Omental fat pad (tissue), 4 donors: ENCODE results near the gene CYREN. TPM values are rescaled to one million over a fixed set of nuclear protein-coding genes. Genes with fewer than 3 reads are reported as not detected.

Experiments
- ATAC-seq: fragments of 150-250 bp; one replicate; pipeline ENCODE4 v1.9.1; 2016; ENCODE audit warnings: mild to moderate bottlenecking, moderate library complexity; ENCODE audit not compliant: low FRiP score
- DNase-seq: peaks from one replicate; pipeline ENCODE4 v3.0.0-alpha.2; 2019; ENCODE audit warnings: low spot score
- CTCF ChIP-seq, 3 donors: fragments of 450-650 bp; IDR thresholded peaks; one replicate each; pipeline ENCODE4 v1.5.1; 2016 to 2017; ENCODE audit warnings: antibody characterized with exemption in 3 of 3, mild to moderate bottlenecking in 3 of 3, moderate library complexity in 2 of 3
- total RNA-seq, 4 donors: library from RNA; depleted of rRNA; stranded (reverse); fragments of >200 nt; gene quantifications; one replicate each; pipeline ENCODE4 v1.1.0, GENCODE V29; 2016

CYREN gene
- total RNA-seq, 4 donors from 2014 or later: 24.6 to 50.8 (median 29.6) TPM

GRCh38 chr7:135164357-135165061 is 6.0 kb downstream of the CYREN start:
- DNase-seq (no peak), ATAC-seq (no peak)
- no peak for TF ChIP-seq CTCF (IDR thresholded peaks at IDR 0.05)

GRCh38 chr7:135162382-135163001 is 8.0 kb downstream of the CYREN start:
- no peak for TF ChIP-seq CTCF (IDR thresholded peaks at IDR 0.05)
- DNase-seq (no peak), ATAC-seq (no peak)

GRCh38 chr7:135161669-135162068 is 8.8 kb downstream of the CYREN start:
- ATAC-seq (no peak), DNase-seq (no peak)
- no peak for TF ChIP-seq CTCF (IDR thresholded peaks at IDR 0.05)

- no peak for ATAC-seq
- no peak for DNase-seq
- TF ChIP-seq CTCF (IDR thresholded peaks at IDR 0.05): no peak
These were observed 9.5 kb downstream of the CYREN start for GRCh38 chr7:135160858-135161653.

- no peak for TF ChIP-seq CTCF (IDR thresholded peaks at IDR 0.05)
- DNase-seq (no peak), ATAC-seq (no peak)
These were observed 10.2 kb downstream of the CYREN start for GRCh38 chr7:135160098-135160857.

- no peak for TF ChIP-seq CTCF (IDR thresholded peaks at IDR 0.05)
- ATAC-seq (no peak), DNase-seq (no peak)
These were observed 11.0 kb downstream of the CYREN start for GRCh38 chr7:135159359-135160085.
